Measurements from ENCODE around the gene KCMF1. TPM values are rescaled to one million over a fixed set of nuclear protein-coding genes. Genes with fewer than 3 reads are reported as not detected.

KCMF1 gene
- total and polyA plus RNA-seq, 2 of the 13 experiments (the other 11 are each of a cell fraction or from before 2014, with no cell fraction given), result 62.1 to 116 TPM

DNA sequence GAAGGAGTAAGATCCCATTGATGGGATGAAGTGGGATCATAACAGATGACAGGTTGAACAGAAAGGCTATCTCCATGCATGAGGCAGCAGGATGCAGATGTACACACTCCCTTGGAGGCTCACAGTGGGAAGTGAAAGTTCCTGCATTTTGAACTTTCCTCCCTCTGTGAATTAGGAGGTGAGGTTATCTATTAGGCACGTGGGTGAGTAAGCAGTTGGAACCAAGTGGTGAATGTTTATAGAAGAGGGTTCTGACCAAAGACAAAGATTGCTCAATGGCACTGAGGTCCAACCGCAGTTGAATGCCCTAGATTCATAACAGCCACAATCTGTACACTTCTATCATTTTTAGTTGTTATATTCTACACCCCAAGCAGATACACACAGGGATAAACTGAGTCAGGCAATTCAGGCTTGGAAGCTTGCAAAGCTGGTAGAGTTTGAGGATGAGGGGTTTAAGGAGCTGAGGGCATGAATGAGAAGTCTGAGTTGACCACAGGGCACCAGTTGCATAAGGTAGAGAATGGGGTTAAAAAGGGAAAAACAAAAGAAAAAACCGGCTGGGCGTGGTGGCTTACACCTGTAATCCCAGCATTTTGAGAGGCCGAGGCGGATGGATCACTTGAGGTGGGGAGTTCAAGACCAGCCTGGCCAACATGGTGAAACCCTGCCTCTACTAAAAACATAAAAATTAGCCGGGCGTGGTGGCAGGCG is 7.1 kb upstream of the KCMF1 start (continued):
- TF ChIP-seq ZNF570 (CRISPR knock-in tag; IDR thresholded peaks at IDR 0.05; ENCODE audit: borderline replicate concordance) (no peak), NR2C2 (CRISPR knock-in tag; IDR thresholded peaks at IDR 0.05; ENCODE audit: borderline replicate concordance) (peak; percentile 76), ZNF710 (CRISPR knock-in tag; IDR thresholded peaks at IDR 0.05; ENCODE audit: borderline replicate concordance) (peak; percentile 96), SIN3A (IDR thresholded peaks at IDR 0.05; ENCODE audit: borderline replicate concordance, low read depth, low read length) (peak; percentile 59; the same call in 1 of the 2 replicates), PCBP2 (optimal IDR thresholded peaks at IDR 0.05; ENCODE audit: low read depth, low read length, poor library complexity, severe bottlenecking) (peak; percentile 40), ZNF343 (CRISPR knock-in tag; IDR thresholded peaks at IDR 0.05) (peak; percentile 61), ZSCAN9 (CRISPR knock-in tag; IDR thresholded peaks at IDR 0.05; ENCODE audit: borderline replicate concordance) (peak; percentile 60; the same call in 1 of the 2 replicates), PITX1 (CRISPR knock-in tag; IDR thresholded peaks at IDR 0.05) (peak; percentile 59; the same call in 1 of the 2 replicates), PATZ1 (CRISPR knock-in tag; IDR thresholded peaks at IDR 0.05) (peak; percentile 61), ISX (CRISPR knock-in tag; conservative IDR thresholded peaks at IDR 0.05) (no peak), TFDP1 (CRISPR knock-in tag; IDR thresholded peaks at IDR 0.05; ENCODE audit: borderline replicate concordance) (peak; percentile 85; the same call in 1 of the 2 replicates), XRCC5 (optimal IDR thresholded peaks at IDR 0.05; ENCODE audit: low read length) (peak; percentile 33)
- TF ChIP-seq, protein P1, sequence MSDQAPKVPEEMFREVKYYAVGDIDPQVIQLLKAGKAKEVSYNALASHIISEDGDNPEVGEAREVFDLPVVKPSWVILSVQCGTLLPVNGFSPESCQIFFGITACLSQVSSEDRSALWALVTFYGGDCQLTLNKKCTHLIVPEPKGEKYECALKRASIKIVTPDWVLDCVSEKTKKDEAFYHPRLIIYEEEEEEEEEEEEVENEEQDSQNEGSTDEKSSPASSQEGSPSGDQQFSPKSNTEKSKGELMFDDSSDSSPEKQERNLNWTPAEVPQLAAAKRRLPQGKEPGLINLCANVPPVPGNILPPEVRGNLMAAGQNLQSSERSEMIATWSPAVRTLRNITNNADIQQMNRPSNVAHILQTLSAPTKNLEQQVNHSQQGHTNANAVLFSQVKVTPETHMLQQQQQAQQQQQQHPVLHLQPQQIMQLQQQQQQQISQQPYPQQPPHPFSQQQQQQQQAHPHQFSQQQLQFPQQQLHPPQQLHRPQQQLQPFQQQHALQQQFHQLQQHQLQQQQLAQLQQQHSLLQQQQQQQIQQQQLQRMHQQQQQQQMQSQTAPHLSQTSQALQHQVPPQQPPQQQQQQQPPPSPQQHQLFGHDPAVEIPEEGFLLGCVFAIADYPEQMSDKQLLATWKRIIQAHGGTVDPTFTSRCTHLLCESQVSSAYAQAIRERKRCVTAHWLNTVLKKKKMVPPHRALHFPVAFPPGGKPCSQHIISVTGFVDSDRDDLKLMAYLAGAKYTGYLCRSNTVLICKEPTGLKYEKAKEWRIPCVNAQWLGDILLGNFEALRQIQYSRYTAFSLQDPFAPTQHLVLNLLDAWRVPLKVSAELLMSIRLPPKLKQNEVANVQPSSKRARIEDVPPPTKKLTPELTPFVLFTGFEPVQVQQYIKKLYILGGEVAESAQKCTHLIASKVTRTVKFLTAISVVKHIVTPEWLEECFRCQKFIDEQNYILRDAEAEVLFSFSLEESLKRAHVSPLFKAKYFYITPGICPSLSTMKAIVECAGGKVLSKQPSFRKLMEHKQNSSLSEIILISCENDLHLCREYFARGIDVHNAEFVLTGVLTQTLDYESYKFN (CRISPR knock-in tag; conservative IDR thresholded peaks at IDR 0.05), result peak; percentile 97
- TF ChIP-seq, protein P2, sequence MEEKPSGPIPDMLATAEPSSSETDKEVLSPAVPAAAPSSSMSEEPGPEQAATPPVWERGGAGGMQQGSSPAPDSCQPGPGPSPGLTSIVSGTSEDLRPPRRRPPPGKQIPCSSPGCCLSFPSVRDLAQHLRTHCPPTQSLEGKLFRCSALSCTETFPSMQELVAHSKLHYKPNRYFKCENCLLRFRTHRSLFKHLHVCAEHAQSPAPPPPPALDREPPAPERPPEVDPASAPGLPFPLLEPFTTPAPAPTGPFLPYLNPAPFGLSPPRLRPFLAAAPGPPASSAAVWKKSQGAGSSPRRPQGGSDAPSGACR (CRISPR knock-in tag; IDR thresholded peaks at IDR 0.05), result peak; percentile 88; the same call in 1 of the 2 replicates
- TF ChIP-seq, protein P3, sequence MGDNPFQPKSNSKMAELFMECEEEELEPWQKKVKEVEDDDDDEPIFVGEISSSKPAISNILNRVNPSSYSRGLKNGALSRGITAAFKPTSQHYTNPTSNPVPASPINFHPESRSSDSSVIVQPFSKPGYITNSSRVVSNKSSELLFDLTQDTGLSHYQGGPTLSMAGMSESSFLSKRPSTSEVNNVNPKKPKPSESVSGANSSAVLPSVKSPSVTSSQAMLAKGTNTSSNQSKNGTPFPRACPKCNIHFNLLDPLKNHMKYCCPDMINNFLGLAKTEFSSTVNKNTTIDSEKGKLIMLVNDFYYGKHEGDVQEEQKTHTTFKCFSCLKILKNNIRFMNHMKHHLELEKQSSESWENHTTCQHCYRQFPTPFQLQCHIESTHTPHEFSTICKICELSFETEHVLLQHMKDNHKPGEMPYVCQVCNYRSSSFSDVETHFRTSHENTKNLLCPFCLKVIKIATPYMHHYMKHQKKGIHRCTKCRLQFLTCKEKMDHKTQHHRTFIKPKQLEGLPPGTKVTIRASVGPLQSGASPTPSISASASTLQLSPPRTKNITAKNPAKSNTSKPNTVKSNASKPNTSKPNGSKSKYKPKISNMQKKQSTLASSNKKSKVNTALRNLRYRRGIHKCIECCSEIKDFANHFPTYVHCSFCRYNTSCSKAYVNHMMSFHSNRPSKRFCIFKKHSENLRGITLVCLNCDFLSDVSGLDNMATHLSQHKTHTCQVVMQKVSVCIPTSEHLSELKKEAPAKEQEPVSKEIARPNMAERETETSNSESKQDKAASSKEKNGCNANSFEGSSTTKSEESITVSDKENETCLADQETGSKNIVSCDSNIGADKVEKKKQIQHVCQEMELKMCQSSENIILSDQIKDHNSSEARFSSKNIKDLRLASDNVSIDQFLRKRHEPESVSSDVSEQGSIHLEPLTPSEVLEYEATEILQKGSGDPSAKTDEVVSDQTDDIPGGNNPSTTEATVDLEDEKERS (CRISPR knock-in tag; IDR thresholded peaks at IDR 0.05), result peak; percentile 59
